Transverse colon (tissue), 3 donors: ENCODE results near the gene LARP1.

Source experiments
- EP300 ChIP-seq: sonication (generic); formaldehyde crosslinking; IDR thresholded peaks from one replicate; pipeline ENCODE4 v1.6.1; 2017; ENCODE audit warnings: antibody characterized with exemption, low read depth
- POLR2AphosphoS5 ChIP-seq, 3 donors: sonication (generic); formaldehyde crosslinking; IDR thresholded peaks; one replicate each; pipeline ENCODE4 v1.6.1; 2016; ENCODE audit warnings: antibody characterized with exemption in 3 of 3

DNA sequence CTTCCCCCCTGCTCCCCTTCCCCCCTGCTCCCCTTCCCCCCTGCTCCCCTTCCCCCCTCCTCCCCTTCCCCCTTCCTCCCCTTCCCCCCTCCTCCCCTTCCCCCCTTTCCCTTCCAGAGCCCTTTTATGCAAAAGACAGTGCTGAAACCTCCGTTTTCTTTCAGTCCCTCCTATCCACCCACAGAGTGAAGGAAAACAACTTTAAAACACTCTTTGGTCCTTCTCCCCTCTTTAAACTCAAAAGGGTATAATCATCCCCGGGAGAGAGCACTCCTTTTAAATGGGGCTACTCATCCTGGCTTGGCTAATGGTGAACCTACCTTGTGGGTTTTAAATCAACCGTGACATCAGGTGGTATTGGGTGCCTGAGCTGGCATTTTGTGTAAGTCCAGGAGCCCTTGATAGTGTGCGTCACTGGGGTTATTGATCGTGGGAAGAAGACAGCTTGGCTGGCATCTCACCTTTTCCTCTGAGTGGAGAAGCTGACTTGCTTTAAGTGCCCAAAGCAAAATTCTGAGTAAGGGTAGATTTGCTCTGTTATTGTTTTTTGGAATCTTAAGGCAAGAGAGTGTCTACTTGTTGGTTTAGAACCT is 2.7 kb downstream of the LARP1 start:
- no peak for TF ChIP-seq POLR2AphosphoS5 (IDR thresholded peaks at IDR 0.05)
- no peak for TF ChIP-seq EP300
